ENCODE measurements around the gene TCF20. TPM values are rescaled to one million over a fixed set of nuclear protein-coding genes. Genes with fewer than 3 reads are reported as not detected.
A peak's percentile ranks its signal among the peaks of the same experiment; 100 is the strongest.

Gene TCF20
- 20.3 TPM for total RNA-seq

DNA sequence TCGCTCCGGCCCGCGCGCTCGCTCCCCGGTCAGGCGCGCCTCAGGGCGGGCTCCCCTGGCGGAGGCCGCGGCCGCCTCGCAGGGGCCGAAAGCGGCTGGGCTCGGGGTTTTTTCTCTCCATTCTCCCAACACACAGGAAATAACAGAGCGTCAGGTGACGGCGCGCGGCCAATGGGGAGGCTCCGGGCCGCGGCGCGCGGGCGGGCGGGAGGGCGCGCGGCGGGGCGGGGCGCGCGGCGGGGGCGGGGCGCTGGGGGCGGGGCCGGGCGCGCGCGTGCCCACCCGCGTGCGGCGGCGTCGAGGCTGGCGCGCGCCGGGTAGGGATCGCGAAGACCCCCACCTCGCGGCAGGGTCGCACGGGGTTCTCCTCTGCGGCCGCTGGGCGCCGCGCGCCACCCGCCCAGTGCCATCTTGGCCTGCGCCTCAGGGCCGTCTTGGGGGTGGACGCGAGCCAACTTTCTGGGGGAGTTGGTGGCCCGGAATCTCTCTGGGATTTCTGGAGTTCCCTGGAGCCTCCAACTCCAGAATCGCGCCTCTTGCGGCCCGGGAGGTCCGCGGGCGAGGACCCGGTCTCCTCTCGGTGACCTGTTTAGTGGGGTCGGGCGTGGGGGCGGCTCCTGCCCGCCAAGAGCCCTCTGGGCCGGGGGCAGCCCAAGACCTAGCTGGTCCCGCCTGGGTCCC is at the start of gene TCF20:
TSS of gene TCF20 (minus strand) at position 144 of the 681 bp plus-strand sequence. CDS start 55,348 bp downstream, outside the sequence.
- DNase-seq: peak; percentile 90

- no peak for DNase-seq
Observed at GRCh38 chr22:42319386-42319785, 48.9 kb upstream of the TCF20 start.

GRCh38 chr22:42318967-42319366 is 48.5 kb upstream of the TCF20 start:
- DNase-seq: no peak

GRCh38 chr22:42317691-42318547 is 47.5 kb upstream of the TCF20 start:
- peak; percentile 77 for DNase-seq

- peak; percentile 64 for DNase-seq
Observed at GRCh38 chr22:42317008-42317407, 46.6 kb upstream of the TCF20 start.

GRCh38 chr22:42315392-42315756 is 44.9 kb upstream of the TCF20 start:
- DNase-seq: no peak

GRCh38 chr22:42314709-42315391 is 44.4 kb upstream of the TCF20 start:
- DNase-seq: no peak

DNA sequence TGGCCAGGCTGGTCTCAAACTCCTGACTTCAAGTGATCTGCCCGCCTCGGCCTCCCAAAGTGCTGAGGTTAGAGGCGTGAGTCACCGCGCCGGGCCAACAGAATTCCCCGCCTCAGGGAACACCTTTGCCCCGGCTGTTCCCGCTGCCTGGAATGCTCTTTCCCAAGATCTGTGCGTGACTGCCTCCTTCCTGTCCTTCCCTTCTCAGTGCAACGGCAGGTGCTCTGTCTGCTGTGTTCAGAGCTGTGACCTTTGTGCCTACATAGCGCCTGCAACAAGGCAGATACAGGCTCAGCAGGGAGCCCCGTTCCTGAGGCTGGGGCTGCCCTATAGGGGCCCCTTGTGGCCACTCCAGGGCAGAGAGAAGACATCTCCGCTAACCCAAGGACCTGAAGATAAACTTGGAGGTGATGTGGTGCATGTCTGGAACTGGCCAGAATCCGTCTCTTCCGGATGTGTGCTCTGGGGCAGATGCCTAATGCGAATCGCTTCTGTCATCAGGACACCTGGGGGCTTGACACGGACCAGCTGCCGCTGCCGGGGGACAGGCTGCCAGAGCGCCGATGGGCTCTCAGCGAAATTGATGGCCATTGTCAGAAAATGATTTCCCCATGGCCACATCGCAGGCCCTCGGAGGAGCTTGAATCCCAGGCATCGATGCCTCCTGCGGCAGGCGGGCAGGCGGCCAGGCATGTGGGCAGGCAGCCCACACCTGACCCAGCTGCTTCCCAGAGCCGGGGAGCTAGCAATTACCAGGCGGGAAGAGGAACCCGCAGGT is 43.5 kb upstream of the TCF20 start:
- peak; percentile 41 for DNase-seq

- DNase-seq: no peak
Observed at GRCh38 chr22:42313204-42313603, 42.8 kb upstream of the TCF20 start.

DNA sequence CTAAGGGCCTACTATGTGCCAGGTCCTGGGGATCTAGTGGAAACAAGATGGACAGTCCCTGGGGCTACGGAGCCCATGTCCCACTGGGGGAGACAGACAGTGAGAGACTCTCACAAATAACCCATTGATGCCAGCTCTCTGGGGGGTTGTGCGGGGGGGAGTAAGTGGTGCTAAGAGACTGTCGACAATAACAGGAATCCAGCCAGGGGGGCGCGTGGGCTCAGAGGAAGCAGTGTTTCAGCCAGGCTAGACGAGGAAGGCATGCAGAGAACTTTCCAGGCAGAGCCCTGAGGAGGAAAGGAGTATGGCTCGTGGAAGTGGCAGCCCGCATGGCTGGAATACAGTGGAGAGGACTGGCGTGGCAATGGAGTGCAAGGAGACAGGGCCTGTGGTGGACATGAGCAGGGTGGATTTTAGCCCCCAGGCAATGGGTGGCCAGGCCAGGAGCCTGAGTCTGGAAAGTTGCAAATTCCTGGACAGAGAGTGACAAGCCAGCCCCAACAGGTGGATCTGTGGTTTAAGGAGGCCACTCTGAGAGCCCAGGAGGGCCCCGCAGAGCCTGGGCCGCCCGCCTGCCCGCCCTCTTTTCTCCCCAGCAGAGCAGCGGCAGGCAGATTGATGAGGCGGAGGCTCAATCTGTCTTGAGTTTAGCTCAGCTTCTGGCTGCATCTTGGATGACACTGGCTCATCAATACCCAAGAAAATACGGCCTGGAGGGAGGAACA is 40.0 kb upstream of the TCF20 start:
- DNase-seq: no peak

GRCh38 chr22:42309865-42310264 is 39.4 kb upstream of the TCF20 start:
- no peak for DNase-seq

DNA sequence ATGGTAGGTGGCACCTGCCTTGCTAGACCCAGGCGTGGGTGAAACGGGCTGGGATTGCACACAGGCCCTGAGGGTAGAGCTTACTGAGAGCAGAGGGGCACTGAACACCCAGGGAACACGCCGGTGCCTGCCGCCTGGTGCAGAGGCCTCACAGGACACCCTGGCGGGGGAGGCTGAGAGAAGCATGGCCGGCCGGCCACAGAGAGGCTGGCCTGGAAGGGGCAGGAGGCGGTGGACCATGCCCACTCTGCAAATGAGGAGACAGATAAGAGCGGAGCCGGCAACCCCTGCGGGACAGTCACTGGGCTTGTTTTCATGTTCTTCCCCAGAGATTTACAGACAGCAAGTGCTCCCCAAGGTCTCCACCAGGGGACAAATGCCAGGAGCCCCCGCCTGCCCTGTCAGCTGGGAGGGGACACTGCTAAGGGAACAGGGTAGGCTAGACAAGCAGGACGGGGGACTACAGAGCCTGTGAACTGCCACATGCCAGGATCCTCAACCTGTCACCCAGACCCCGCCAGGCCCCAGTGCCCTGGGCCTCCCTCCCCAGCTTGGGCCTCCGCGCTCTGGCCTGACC is 38.5 kb upstream of the TCF20 start:
- no peak for DNase-seq

- DNase-seq: no peak
Observed at GRCh38 chr22:42307806-42308563, 37.5 kb upstream of the TCF20 start.

DNA sequence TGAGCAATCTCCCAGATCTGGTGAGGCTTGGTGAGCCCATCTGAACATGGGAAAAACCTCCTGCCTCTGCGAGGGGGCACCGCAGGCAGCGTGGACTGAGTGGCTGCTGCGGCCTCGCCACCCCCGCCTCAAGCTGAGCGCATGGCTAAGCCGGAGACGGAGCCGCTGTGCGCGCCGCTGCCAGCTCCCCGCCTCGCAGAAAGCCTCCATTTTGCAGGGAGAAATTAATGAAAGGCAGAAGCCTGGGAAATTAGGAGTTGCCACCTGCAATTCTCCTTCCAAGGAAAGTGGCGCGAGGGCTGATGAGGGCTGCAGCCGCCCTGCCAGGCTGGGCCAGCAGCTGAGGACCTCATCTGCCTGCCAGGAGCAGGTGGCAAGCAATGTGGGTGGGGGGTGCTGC is 35.6 kb upstream of the TCF20 start:
- no peak for DNase-seq

GRCh38 chr22:42304324-42304790 is 33.9 kb upstream of the TCF20 start:
- DNase-seq: no peak

DNA sequence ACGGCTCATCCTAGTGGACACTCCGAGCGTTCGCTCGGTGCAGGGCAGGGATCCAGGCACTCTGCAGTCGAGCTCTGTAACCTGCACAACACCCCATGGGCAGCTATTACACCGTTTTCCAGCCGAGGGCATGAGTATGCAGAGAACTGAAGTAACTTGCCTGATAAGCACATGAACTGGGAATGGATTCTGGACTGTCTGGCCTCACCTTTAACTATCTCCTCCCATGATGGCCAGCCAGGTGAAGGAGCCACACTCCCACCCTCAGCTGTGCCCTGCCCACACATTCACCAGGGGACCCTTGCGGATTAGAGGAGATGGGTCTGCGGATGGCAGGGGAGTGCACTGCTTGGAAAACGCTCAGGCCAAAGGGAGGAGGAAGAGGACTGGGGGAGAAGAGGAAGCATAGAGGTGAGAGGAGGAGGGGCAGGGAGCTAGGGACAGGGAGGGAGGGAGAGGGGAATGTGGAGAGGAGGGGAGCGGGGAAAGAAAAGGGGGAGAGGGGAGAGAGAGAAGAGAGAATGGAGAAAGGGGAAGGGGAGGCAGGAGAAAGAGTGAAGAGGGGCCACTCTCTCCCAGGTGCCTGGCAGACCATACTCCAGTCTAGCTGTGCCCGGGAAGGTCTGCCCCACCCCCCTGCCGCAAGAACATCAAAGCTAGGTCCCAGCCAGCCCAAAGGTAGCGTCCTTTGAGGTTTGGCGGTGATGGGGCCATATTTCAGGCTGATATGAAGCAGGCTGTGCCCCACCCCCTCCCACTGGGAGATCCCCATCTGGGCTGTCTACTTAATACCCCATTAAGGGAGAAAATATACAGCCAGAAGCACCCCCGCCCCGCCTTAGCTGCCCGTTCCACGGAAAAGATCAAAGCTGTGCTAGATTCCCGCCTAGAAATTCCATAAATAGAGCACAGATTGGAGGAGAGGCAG is 33.2 kb upstream of the TCF20 start:
- no peak for DNase-seq

DNA sequence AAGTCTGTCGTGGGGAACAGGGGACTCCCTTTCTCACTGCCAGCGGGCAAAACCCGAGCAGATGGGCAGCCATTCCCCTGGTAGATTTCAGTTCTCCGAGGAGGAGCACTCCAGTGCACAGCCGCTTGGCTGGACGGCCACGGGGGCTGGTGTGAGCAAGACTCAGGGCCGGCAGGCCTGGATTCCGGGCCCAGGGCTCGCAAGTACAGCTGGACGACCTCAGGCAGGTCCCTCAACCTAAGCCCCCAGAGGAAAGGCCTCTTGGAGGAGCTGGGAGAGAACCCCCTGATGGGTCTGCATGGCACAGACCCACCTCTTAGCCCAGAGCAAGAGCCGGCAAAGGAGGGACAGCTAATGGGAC is 31.3 kb upstream of the TCF20 start:
- no peak for DNase-seq

- no peak for DNase-seq
Observed at GRCh38 chr22:42301077-42301741, 30.8 kb upstream of the TCF20 start.

Data from tongue (tissue), 2 donors.